ENCODE measurements around the gene BBOF1. TPM values are rescaled to one million over a fixed set of nuclear protein-coding genes. Genes with fewer than 3 reads are reported as not detected.

The BBOF1 gene
- total RNA-seq, 1 experiment from 2014 or later = 4.0 TPM

DNA sequence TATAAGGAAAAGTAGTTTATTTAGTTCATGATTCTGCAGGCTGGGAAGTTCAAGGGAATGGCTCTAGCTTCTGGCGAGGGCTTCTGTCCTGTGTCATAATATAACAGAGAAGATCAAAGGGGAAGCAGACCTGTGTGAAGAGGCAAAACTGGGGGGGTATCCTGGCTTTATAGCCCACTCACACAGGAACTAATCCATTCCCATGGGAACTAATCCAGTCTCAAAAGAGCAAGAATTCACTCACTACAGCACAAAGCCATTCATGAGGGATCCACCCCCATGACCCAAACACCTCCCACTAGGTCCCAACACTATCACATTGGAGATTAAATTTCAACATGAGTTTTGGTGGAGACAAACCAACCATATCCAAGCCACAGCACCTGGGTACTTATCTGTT is 58.3 kb downstream of the BBOF1 start:
- no peak for ATAC-seq
- no peak for DNase-seq (ENCODE audit: low read depth, low spot score)
- no peak overlapping the region for H3K4me3 ChIP-seq (replicated peaks in 1 of 2; ENCODE audit: low read depth in 1 of 2, low read length in 2 of 2)
- H3K36me3 ChIP-seq (ENCODE audit: control insufficient read depth in 1 of 2, insufficient read depth in 2 of 2, low read length in 2 of 2) = no peaks in the 10 kb centered on the region
- H3K4me2 ChIP-seq (ENCODE audit: low read length) = no peak overlapping the region
- H3K9me2 ChIP-seq (ENCODE audit: insufficient read depth) = no peaks in the 10 kb centered on the region
- no peaks in the 10 kb centered on the region for H3K79me2 ChIP-seq (ENCODE audit: insufficient read depth, low read length)
- ChIA-PET CTCF (no interaction called here), RAD21 (ENCODE audit: low non-redundant PET in 1 of 2, low total read pairs in 2 of 2, uncharacterized antibody in 2 of 2, unreplicated experiment in 2 of 2) (no interaction called here), POLR2A (no interaction called here)
- no TSS peak for BruUV-seq (replicated peaks)
- intact Hi-C loops (cut with micrococcal nuclease) = no loop called here
- H3K9me3 ChIP-seq (ENCODE audit: control insufficient read depth in 1 of 2, insufficient read depth in 1 of 2, low read depth in 1 of 2, low read length in 2 of 2) = no peaks in the 10 kb centered on the region
- no peak overlapping the region for H2AFZ ChIP-seq (ENCODE audit: low read depth, low read length, poor library complexity, severe bottlenecking)
- H3K9ac ChIP-seq (ENCODE audit: low read length) = no peak overlapping the region
- H4K20me1 ChIP-seq (ENCODE audit: insufficient read depth) = no peaks in the 10 kb centered on the region
- no peaks in the 10 kb centered on the region for H3K4me1 ChIP-seq (ENCODE audit: control insufficient read depth in 1 of 2, insufficient read depth in 2 of 2, low read length in 2 of 2)
- no peaks in the 10 kb centered on the region for H3K27me3 ChIP-seq (ENCODE audit: insufficient read depth, low read length)
- H3K27ac ChIP-seq (ENCODE audit: low read depth, low read length) = no peak overlapping the region
- TF ChIP-seq SP1 (IDR thresholded peaks at IDR 0.05; ENCODE audit: low read depth) = no peak
- no peak for TF ChIP-seq SIN3A (IDR thresholded peaks at IDR 0.05; ENCODE audit: low read depth)
- no peak for TF ChIP-seq SRF (IDR thresholded peaks at IDR 0.05; ENCODE audit: low read depth)
- no peak for TF ChIP-seq JUND (IDR thresholded peaks at IDR 0.05)
- TF ChIP-seq CTCF (IDR thresholded peaks at IDR 0.05 in 2 of 3, conservative IDR thresholded peaks at IDR 0.05 in 1 of 3; ENCODE audit: borderline replicate concordance in 1 of 3, insufficient read depth in 1 of 3, low read depth in 2 of 3, low read length in 2 of 3) = no peak
- no peak for TF ChIP-seq EZH2phosphoT487 (IDR thresholded peaks at IDR 0.05; ENCODE audit: borderline replicate concordance)
- TF ChIP-seq RAD21 (IDR thresholded peaks at IDR 0.05; ENCODE audit: low read depth) = no peak
- no peak for TF ChIP-seq CEBPB (IDR thresholded peaks at IDR 0.05; ENCODE audit: low read depth)
- TF ChIP-seq, protein P1, sequence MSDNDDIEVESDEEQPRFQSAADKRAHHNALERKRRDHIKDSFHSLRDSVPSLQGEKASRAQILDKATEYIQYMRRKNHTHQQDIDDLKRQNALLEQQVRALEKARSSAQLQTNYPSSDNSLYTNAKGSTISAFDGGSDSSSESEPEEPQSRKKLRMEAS (IDR thresholded peaks at IDR 0.05) = no peak
- TF ChIP-seq YY1 (IDR thresholded peaks at IDR 0.05; ENCODE audit: extremely low read depth, insufficient replicate concordance, low read depth, low read length) = no peak
- TF ChIP-seq TCF7L2 (IDR thresholded peaks at IDR 0.05; ENCODE audit: borderline replicate concordance, extremely low read depth, insufficient read depth, insufficient read length) = no peak
- no peak for TF ChIP-seq ZNF274 (IDR thresholded peaks at IDR 0.05; ENCODE audit: low read depth, low read length)
- TF ChIP-seq REST (IDR thresholded peaks at IDR 0.05; ENCODE audit: low read depth) = no peak
- TF ChIP-seq CBX3 (IDR thresholded peaks at IDR 0.05; ENCODE audit: low read depth) = no peak
- TF ChIP-seq EZH2 (IDR thresholded peaks at IDR 0.05) = no peak
- no peak for TF ChIP-seq EGR1 (IDR thresholded peaks at IDR 0.05; ENCODE audit: low read depth)
- TF ChIP-seq ZBTB33 (IDR thresholded peaks at IDR 0.05; ENCODE audit: extremely low read depth, insufficient replicate concordance, low read length) = no peak
- no peak for TF ChIP-seq POLR2AphosphoS5 (IDR thresholded peaks at IDR 0.05; ENCODE audit: low read depth, low read length)
- no peak for TF ChIP-seq ZFX (IDR thresholded peaks at IDR 0.05)
